GM23338 (cell line): Measurements from ENCODE around the gene TFAP2A. TPM values are rescaled to one million over a fixed set of nuclear protein-coding genes. Genes with fewer than 3 reads are reported as not detected.

Experiments used
- ATAC-seq: fragments of 200-7000 bp; cut with Tn5 transposase; 3 replicates; pipeline ENCODE4 v1.9.1; 2020
- DNase-seq: peaks from one replicate; pipeline ENCODE4 v3.0.0-alpha.2; 2015; ENCODE audit warnings: low spot score
- H2AFZ ChIP-seq: fragments of 200-600 bp; sonication (generic); 2 replicates; pipeline ENCODE4 v1.8.0; 2016; ENCODE audit warnings: antibody characterized with exemption, mild to moderate bottlenecking, moderate library complexity
- H3F3A ChIP-seq: fragments of 200-600 bp; sonication (generic); replicated peaks from 2 replicates; pipeline ENCODE4 v1.8.0; 2017; ENCODE audit warnings: antibody characterized with exemption, mixed run types, low read depth
- H3K27ac ChIP-seq: fragments of 200-600 bp; sonication (generic); 2 replicates; pipeline ENCODE4 v1.6.1; 2016; ENCODE audit warnings: low read depth
- H3K27me3 ChIP-seq: fragments of 200-600 bp; sonication (generic); 2 replicates; pipeline ENCODE4 v1.8.0; 2016; ENCODE audit warnings: mild to moderate bottlenecking, mixed run types, moderate library complexity; ENCODE audit not compliant: insufficient read depth
- H3K36me3 ChIP-seq: fragments of 200-600 bp; sonication (generic); 2 replicates; pipeline ENCODE4 v1.8.0; 2016; ENCODE audit warnings: mild to moderate bottlenecking; ENCODE audit not compliant: insufficient read depth
- H3K4me1 ChIP-seq: fragments of 200-600 bp; sonication (generic); 2 replicates; pipeline ENCODE4 v1.8.0; 2016; ENCODE audit warnings: mild to moderate bottlenecking, moderate library complexity; ENCODE audit not compliant: insufficient read depth
- H3K4me2 ChIP-seq: fragments of 200-600 bp; sonication (generic); 2 replicates; pipeline ENCODE4 v1.7.1; 2017; ENCODE audit warnings: mixed run types
- H3K4me3 ChIP-seq: fragments of 200-600 bp; sonication (generic); 2 replicates; pipeline ENCODE4 v1.6.1; 2016; ENCODE audit warnings: mixed run types
- H3K79me2 ChIP-seq: fragments of 200-600 bp; sonication (generic); replicated peaks from 2 replicates; pipeline ENCODE4 v1.8.0; 2017; ENCODE audit warnings: mild to moderate bottlenecking; ENCODE audit not compliant: insufficient read depth
- H3K9me2 ChIP-seq: fragments of 200-600 bp; sonication (generic); 2 replicates; pipeline ENCODE4 v1.8.0; 2017; ENCODE audit not compliant: insufficient read depth
- H4K20me1 ChIP-seq: fragments of 200-600 bp; sonication (generic); replicated peaks from 2 replicates; pipeline ENCODE4 v1.8.0; 2017; ENCODE audit warnings: mild to moderate bottlenecking; ENCODE audit not compliant: insufficient read depth
- H3K27ac Mint-ChIP-seq: 2 replicates; pipeline ENCODE4 v1.8.0; 2020; ENCODE audit warnings: inconsistent platforms, mild to moderate bottlenecking, moderate library complexity, mixed read lengths
- H3K27me3 Mint-ChIP-seq: 3 replicates; pipeline ENCODE4 v1.8.0; 2022; ENCODE audit warnings: low read depth, mild to moderate bottlenecking, moderate library complexity, mixed read lengths, inconsistent platforms; ENCODE audit not compliant: insufficient read depth, poor library complexity
- H3K36me3 Mint-ChIP-seq: 3 replicates; pipeline ENCODE4 v1.8.0; 2021; ENCODE audit warnings: low read depth, mild to moderate bottlenecking, inconsistent platforms, moderate library complexity, mixed read lengths
- H3K4me1 Mint-ChIP-seq: 3 replicates; pipeline ENCODE4 v1.8.0; 2020; ENCODE audit warnings: mild to moderate bottlenecking, inconsistent platforms, mixed read lengths
- H3K4me3 Mint-ChIP-seq: 3 replicates; pipeline ENCODE4 v1.8.0; 2021; ENCODE audit warnings: moderate library complexity, mild to moderate bottlenecking, inconsistent platforms, mixed read lengths
- H3K9me3 Mint-ChIP-seq: 3 replicates; pipeline ENCODE4 v1.8.0; 2020; ENCODE audit warnings: moderate library complexity, mild to moderate bottlenecking, inconsistent platforms, mixed read lengths
- CREB1 ChIP-seq: fragments of 250-450 bp; sonication (Bioruptor Pico); IDR thresholded peaks from 2 replicates; pipeline ENCODE4 v1.5.0; 2020; ENCODE audit warnings: low read depth, mild to moderate bottlenecking, moderate library complexity
- CTCF ChIP-seq, 2 experiments: fragments of 200-600 bp in 1 of 2; sonication (generic) in 1 of 2; conservative IDR thresholded peaks; 2 replicates each; pipeline versions ENCODE4 v1.5.1 to v1.6.1; 2016 to 2017; ENCODE audit warnings: antibody characterized with exemption in 2 of 2, low read depth in 2 of 2, mild to moderate bottlenecking in 2 of 2, moderate library complexity in 1 of 2
- ETS1 ChIP-seq: IDR thresholded peaks from 2 replicates; pipeline ENCODE4 v1.6.1; 2016; ENCODE audit warnings: antibody characterized with exemption
- EZH2phosphoT487 ChIP-seq: fragments of 200-600 bp; sonication (generic); IDR thresholded peaks from one replicate; pipeline ENCODE4 v1.8.1; 2018; ENCODE audit warnings: antibody characterized with exemption; ENCODE audit not compliant: unreplicated experiment
- JUNB ChIP-seq: IDR thresholded peaks from one replicate; pipeline ENCODE4 v1.6.1; 2016; ENCODE audit warnings: antibody characterized with exemption; ENCODE audit not compliant: unreplicated experiment
- NANOG ChIP-seq: IDR thresholded peaks from 2 replicates; pipeline ENCODE4 v1.6.1; 2016; ENCODE audit warnings: antibody characterized with exemption, borderline replicate concordance
- POLR2AphosphoS5 ChIP-seq: IDR thresholded peaks from 2 replicates; pipeline ENCODE4 v1.6.1; 2016; ENCODE audit warnings: antibody characterized with exemption, low read depth
- REST ChIP-seq: IDR thresholded peaks from one replicate; pipeline ENCODE4 v1.6.1; 2018; ENCODE audit warnings: antibody characterized with exemption; ENCODE audit not compliant: unreplicated experiment
- STAT1 ChIP-seq: IDR thresholded peaks from one replicate; pipeline ENCODE4 v1.6.1; 2016; ENCODE audit warnings: antibody characterized with exemption; ENCODE audit not compliant: unreplicated experiment
- ZNF331 ChIP-seq: fragments of 250-450 bp; sonication (Bioruptor Pico); IDR thresholded peaks from 2 replicates; pipeline ENCODE4 v1.5.0; 2020; ENCODE audit warnings: low read depth, mild to moderate bottlenecking, moderate library complexity
- ZNF462 ChIP-seq: fragments of 250-450 bp; sonication (Bioruptor Pico); IDR thresholded peaks from 2 replicates; pipeline ENCODE4 v1.5.0; 2020; ENCODE audit warnings: mild to moderate bottlenecking, moderate library complexity
- polyA plus RNA-seq: library from polyadenylated mRNA; unstranded; fragments of >200 nt; fragmentation: Nextera tagmentation; extraction: Ambion mirVana; gene quantifications from 2 replicates; pipeline ENCODE4 v1.2.1, GENCODE V29; 2016
- total RNA-seq: library from RNA; depleted of rRNA; stranded (reverse); fragments of >200 nt; shearing (Covaris generic); gene quantifications from 2 replicates; pipeline ENCODE4 v1.2.3, GENCODE V29; 2014

The TFAP2A gene
- total and polyA plus RNA-seq, 2 experiments from 2014 or later, result not detected

- no peaks in the 10 kb centered on the region for H3K27me3 ChIP-seq
- no peak overlapping the region for H3K4me2 ChIP-seq
- H3K36me3 ChIP-seq, result no peaks in the 10 kb centered on the region
- ATAC-seq, result peak; percentile 48; the same call in 2 of the 3 replicates
- peak; percentile 11 for DNase-seq
- peak overlapping the region; percentile 43; the same call in 1 of the 2 replicates for H2AFZ ChIP-seq
- H3F3A ChIP-seq, result no peaks in the 10 kb centered on the region
- Mint-ChIP-seq H3K36me3 (no peaks in the 10 kb centered on the region), H3K4me3 (no peak overlapping the region), H3K4me1 (no peaks in the 10 kb centered on the region), H3K27me3 (peaks cover 3% of the 10 kb centered on the region), H3K27ac (no peak overlapping the region), H3K9me3 (0 out of 3 replicates have a peak, but pooled peaks cover 5% of the 10 kb centered on the region)
- TF ChIP-seq STAT1 (no peak), CREB1 (CRISPR knock-in tag) (no peak), POLR2AphosphoS5 (no peak), CTCF (conservative IDR thresholded peaks at IDR 0.05; ENCODE audit: low read depth in 2 of 2) (no peak), REST (no peak), EZH2phosphoT487 (no peak), ZNF331 (no peak), ETS1 (no peak), NANOG (no peak)
- no peaks in the 10 kb centered on the region for H4K20me1 ChIP-seq
- no peaks in the 10 kb centered on the region for H3K9me2 ChIP-seq
- H3K4me1 ChIP-seq, result no peaks in the 10 kb centered on the region
- H3K79me2 ChIP-seq, result no peaks in the 10 kb centered on the region
- no peak overlapping the region for H3K27ac ChIP-seq
- no peak overlapping the region for H3K4me3 ChIP-seq
These were observed 63.1 kb downstream of the TFAP2A start for GRCh38 chr6:10351791-10352190.

GRCh38 chr6:10350720-10351119, 64.2 kb downstream of the TFAP2A start:
- 0 out of 3 replicates have a peak, but pooled peaks cover 5% of the 10 kb centered on the region for H3K9me3 Mint-ChIP-seq
- H3K4me3 ChIP-seq, result no peak overlapping the region
- H3K4me1 ChIP-seq, result no peaks in the 10 kb centered on the region
- H3K4me1 Mint-ChIP-seq, result no peaks in the 10 kb centered on the region
- no peak overlapping the region for H2AFZ ChIP-seq
- H3K79me2 ChIP-seq, result no peaks in the 10 kb centered on the region
- no peaks in the 10 kb centered on the region for H3F3A ChIP-seq
- no peaks in the 10 kb centered on the region for H3K36me3 Mint-ChIP-seq
- H3K4me2 ChIP-seq, result no peak overlapping the region
- ATAC-seq (no peak), DNase-seq (no peak)
- H3K9me2 ChIP-seq, result no peaks in the 10 kb centered on the region
- no peaks in the 10 kb centered on the region for H3K27me3 ChIP-seq
- H4K20me1 ChIP-seq, result no peaks in the 10 kb centered on the region
- H3K4me3 Mint-ChIP-seq, result no peak overlapping the region
- no peak overlapping the region for H3K27ac ChIP-seq
- H3K27me3 Mint-ChIP-seq, result peaks cover 3% of the 10 kb centered on the region
- H3K27ac Mint-ChIP-seq, result no peak overlapping the region
- no peaks in the 10 kb centered on the region for H3K36me3 ChIP-seq
- TF ChIP-seq JUNB (no peak), ZNF462 (CRISPR knock-in tag) (no peak)
